ENCODE results near the gene GPR65. TPM values are rescaled to one million over a fixed set of nuclear protein-coding genes. Genes with fewer than 3 reads are reported as not detected.
A peak's percentile ranks its signal among the peaks of the same experiment; 100 is the strongest.

Gene GPR65
- total and polyA plus RNA-seq, 8 donors: 0.54 to 11.1 (median 0.76) TPM

DNA sequence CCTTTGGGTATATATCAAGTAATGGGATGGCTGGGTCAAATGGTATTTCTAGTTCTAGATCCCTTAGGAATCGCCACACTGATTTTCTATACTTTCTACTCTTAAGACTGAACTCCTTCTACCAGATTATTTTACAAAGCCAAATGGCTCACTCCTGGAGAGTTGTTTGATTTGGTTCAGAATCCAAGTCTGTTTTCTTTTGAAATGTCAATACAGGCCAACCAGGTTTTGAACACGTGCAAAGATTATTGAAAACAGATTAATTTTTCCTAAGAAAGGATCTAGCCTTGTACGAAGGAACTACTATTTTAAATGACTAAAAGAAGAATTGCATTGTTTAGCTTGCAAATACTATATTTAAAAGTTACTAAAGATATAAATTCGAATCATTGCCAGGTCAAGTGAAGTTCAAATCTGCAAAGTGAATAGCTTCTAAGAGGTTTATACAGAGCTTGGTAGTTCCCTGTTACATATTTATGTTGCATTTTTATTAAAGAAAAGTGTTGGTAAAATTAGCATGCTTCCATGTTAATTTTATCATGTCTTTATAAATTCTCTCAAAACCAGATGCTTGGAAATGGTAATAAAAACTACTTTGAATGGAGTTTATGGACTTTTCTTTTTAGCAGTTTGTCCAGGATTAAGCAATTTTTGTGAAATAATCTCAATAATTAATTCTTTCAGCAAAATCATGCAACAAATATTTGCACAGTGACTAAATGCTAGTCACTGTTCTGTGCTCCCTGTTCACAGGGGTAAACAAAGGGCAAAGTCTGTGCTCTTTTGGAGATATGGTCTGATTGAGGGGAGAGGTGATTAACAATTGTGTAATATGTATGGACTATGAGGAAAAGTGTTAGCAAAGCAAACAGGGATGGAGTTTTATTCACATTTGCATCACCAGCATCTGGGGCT is 38.9 kb downstream of the GPR65 start:
- intact Hi-C loops (cut with DNase I): no loop called here
- no peak for DNase-seq
- Histone ChIP-seq H3K9me3 (no peaks in the 10 kb centered on the region), H3K27ac (peak overlapping the region in 1 of 2 donors; percentile 73), H3K4me1 (peaks cover 0 to 22% of the 10 kb centered on the region in 2 donors), H3K4me3 (no peak overlapping the region), H3K36me3 (no peaks in the 10 kb centered on the region), H3K27me3 (no peaks in the 10 kb centered on the region)
- TF ChIP-seq, protein P1, sequence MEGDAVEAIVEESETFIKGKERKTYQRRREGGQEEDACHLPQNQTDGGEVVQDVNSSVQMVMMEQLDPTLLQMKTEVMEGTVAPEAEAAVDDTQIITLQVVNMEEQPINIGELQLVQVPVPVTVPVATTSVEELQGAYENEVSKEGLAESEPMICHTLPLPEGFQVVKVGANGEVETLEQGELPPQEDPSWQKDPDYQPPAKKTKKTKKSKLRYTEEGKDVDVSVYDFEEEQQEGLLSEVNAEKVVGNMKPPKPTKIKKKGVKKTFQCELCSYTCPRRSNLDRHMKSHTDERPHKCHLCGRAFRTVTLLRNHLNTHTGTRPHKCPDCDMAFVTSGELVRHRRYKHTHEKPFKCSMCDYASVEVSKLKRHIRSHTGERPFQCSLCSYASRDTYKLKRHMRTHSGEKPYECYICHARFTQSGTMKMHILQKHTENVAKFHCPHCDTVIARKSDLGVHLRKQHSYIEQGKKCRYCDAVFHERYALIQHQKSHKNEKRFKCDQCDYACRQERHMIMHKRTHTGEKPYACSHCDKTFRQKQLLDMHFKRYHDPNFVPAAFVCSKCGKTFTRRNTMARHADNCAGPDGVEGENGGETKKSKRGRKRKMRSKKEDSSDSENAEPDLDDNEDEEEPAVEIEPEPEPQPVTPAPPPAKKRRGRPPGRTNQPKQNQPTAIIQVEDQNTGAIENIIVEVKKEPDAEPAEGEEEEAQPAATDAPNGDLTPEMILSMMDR (IDR thresholded peaks at IDR 0.05): no peak
- peak; percentile 32 for ATAC-seq

DNA sequence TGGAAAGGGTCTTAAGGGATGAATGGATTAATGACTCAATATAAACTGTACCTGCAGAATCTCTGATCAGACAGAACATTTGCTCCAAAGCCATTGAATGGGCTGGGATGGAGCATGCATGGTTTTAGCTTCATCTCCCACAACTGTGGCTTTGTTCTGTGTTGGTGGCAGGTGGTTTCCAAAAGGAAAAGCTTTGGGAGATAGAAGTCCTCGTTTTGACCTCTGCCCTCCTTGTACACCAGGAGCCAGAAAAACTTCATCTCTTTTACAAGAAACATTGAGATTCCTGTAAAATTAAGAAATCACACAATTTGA is 39.5 kb downstream of the GPR65 start:
- Histone ChIP-seq H3K27ac (peak overlapping the region in 1 of 2 donors; percentile 73), H3K4me1 (peaks cover 0 to 22% of the 10 kb centered on the region in 2 donors), H3K36me3 (no peaks in the 10 kb centered on the region), H3K4me3 (no peak overlapping the region), H3K9me3 (no peaks in the 10 kb centered on the region), H3K27me3 (no peaks in the 10 kb centered on the region)
- ATAC-seq (no peak), DNase-seq (no peak)
- TF ChIP-seq, protein P1 (IDR thresholded peaks at IDR 0.05): no peak
- intact Hi-C loops (cut with DNase I): no loop called here

DNA sequence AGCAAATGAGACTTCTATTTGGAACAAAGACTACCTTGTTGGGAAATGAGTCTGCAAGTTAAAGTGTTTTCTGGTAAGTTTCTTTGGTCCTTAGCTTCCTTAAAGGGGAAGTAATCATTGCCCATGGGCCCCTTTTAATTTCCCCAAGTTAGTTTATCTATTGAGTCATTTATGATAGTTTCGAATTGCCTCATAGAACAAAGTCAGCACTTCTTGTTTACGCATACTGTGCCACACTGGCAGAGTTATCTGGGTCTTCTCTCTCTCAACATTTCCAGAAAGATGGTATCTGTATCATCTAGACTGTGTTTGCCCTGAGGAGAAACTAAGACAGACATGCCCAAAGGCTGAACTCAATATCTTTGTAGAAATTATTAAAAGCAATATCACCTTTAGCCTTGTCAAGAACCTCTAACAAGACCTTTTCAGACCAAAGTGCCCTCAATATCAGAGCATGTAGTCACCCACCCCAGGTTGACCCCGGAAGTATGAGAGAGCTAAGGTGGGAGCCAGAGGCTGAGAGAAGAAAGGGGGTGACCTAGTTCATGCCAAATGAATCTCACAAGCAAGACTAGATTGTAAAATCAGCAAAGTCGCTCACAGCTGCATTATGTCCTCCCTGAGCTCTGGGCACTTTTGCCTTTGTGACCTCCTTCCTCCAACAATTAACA is 40.0 kb downstream of the GPR65 start:
- TF ChIP-seq, protein P1 (IDR thresholded peaks at IDR 0.05): no peak
- no peaks in the 10 kb centered on the region for H3K27me3 ChIP-seq
- H3K27ac ChIP-seq: peak overlapping the region in 1 of 2 donors; percentile 73
- peak; percentile 50 for ATAC-seq
- H3K4me1 ChIP-seq: peaks cover 0 to 22% of the 10 kb centered on the region in 2 donors
- no peaks in the 10 kb centered on the region for H3K36me3 ChIP-seq
- no peaks in the 10 kb centered on the region for H3K9me3 ChIP-seq
- intact Hi-C loops (cut with DNase I): no loop called here
- H3K4me3 ChIP-seq: no peak overlapping the region
- no peak for DNase-seq

DNA sequence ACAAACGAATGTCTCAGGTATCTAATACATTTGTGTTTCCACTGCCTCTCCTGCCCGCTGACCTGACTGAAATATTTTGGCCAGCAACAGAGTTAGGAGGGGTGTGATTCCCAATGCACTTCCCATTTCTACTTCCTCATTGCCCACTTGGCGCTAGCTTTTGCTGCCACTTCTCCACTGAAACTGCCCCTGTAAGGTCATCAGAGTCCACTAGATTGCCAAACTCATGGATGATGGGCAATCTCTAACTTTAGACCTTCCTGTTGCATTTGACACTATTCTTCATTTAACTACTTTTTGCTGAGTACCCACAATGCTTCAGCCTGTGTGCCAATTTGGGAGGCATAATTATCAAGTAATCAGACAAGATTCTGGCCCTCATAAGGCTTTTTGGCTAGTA is 40.8 kb downstream of the GPR65 start:
- Histone ChIP-seq H3K4me3 (no peak overlapping the region), H3K27ac (peak overlapping the region in 1 of 2 donors; percentile 73), H3K9me3 (no peaks in the 10 kb centered on the region), H3K36me3 (no peaks in the 10 kb centered on the region), H3K27me3 (no peaks in the 10 kb centered on the region), H3K4me1 (peaks cover 0 to 22% of the 10 kb centered on the region in 2 donors)
- intact Hi-C loops (cut with DNase I): no loop called here
- peak; percentile 73 for ATAC-seq
- TF ChIP-seq, protein P1 (IDR thresholded peaks at IDR 0.05): no peak
- DNase-seq: peak in 2 of 4 donors; percentile 2 to 52

DNA sequence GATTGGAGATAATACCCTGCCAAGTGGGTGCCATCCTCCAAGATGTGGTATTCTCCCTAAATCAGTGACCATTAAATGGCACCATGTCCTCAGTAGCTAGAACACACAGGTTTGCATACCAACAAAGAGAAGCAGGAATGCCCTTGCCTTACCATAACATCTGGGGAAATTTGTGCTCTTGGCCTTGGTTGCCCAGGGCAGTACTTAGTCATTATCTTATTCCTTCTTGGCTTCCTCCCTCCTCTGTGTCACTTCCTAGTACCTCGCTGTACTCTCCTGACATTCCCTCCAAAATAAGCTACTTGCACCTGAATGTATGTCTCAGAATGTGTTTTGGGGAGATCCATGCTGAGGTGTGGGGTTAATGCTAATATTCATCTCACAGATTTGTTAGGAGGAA is 43.4 kb downstream of the GPR65 start:
- Histone ChIP-seq H3K36me3 (no peaks in the 10 kb centered on the region), H3K4me1 (peaks cover 0 to 22% of the 10 kb centered on the region in 2 donors), H3K9me3 (no peaks in the 10 kb centered on the region), H3K27me3 (no peaks in the 10 kb centered on the region), H3K4me3 (no peak overlapping the region), H3K27ac (peak overlapping the region in 1 of 2 donors; percentile 66)
- TF ChIP-seq, protein P1 (IDR thresholded peaks at IDR 0.05): no peak
- ATAC-seq (no peak), DNase-seq (no peak)
- intact Hi-C loops (cut with DNase I): no loop called here
